A673 (cell line): ENCODE data around the gene C1QTNF5. TPM values are rescaled to one million over a fixed set of nuclear protein-coding genes. Genes with fewer than 3 reads are reported as not detected.
A peak's percentile ranks its signal among the peaks of the same experiment; 100 is the strongest.

Source experiments
- BruUV-seq: library from RNA; stranded (reverse); fragments of 400-500 nt; replicated peaks from 2 replicates; lab custom pipeline; 2021; lab: Mats Ljungman, UMichigan
- CTCF ChIA-PET: fragments of 300-600 bp; sonication (Branson Sonifier 250); formaldehyde crosslinking; loops from one replicate; lab custom pipeline; 2022; ENCODE audit warnings: antibody characterized with exemption; lab: Charles Lee
- POLR2A ChIA-PET: fragments of 300-600 bp; sonication (Branson Sonifier 250); formaldehyde crosslinking; loops from one replicate; lab custom pipeline; 2022; ENCODE audit warnings: antibody characterized with exemption; ENCODE audit not compliant: low non-redundant PET; lab: Charles Lee
- DNase-seq: peaks from one replicate; pipeline ENCODE4 v3.0.0-alpha.2; 2015; ENCODE audit warnings: low spot score
- H3K27ac ChIP-seq: fragments of 200-600 bp; sonication (generic); 2 replicates; pipeline ENCODE4 v1.5.1; 2016; ENCODE audit warnings: mixed run types, low read depth, mild to moderate bottlenecking, mixed read lengths, antibody characterized with exemption, low read length; ENCODE audit not compliant: poor library complexity, severe bottlenecking
- H3K27me3 ChIP-seq: fragments of 200-600 bp; sonication (generic); replicated peaks from 2 replicates; pipeline ENCODE4 v1.6.1; 2017; ENCODE audit warnings: mixed run types, low read depth, mild to moderate bottlenecking, mixed read lengths, antibody characterized with exemption, low read length; ENCODE audit not compliant: insufficient read depth, poor library complexity
- H3K36me3 ChIP-seq: fragments of 200-600 bp; sonication (generic); 2 replicates; pipeline ENCODE4 v1.6.1; 2016; ENCODE audit warnings: mixed run types, mild to moderate bottlenecking, mixed read lengths, antibody characterized with exemption, low read length; ENCODE audit not compliant: insufficient read depth, poor library complexity, severe bottlenecking
- H3K4me1 ChIP-seq: fragments of 200-600 bp; sonication (generic); 2 replicates; pipeline ENCODE4 v1.6.1; 2017; ENCODE audit warnings: mixed run types, mild to moderate bottlenecking, mixed read lengths, antibody characterized with exemption, low read length; ENCODE audit not compliant: insufficient read depth, poor library complexity, severe bottlenecking
- H3K4me3 ChIP-seq: fragments of 200-600 bp; sonication (generic); 2 replicates; pipeline ENCODE4 v1.5.1; 2016; ENCODE audit warnings: low read depth, mixed run types, mild to moderate bottlenecking, mixed read lengths, low read length; ENCODE audit not compliant: poor library complexity, severe bottlenecking
- H3K9me3 ChIP-seq: fragments of 200-600 bp; sonication (generic); 2 replicates; pipeline ENCODE4 v1.6.1; 2016; ENCODE audit warnings: mixed run types, low read depth, mild to moderate bottlenecking, mixed read lengths, antibody characterized with exemption, low read length; ENCODE audit not compliant: poor library complexity, severe bottlenecking
- CTCF ChIP-seq: fragments of 300-800, 200-600 bp; sonication (generic); conservative IDR thresholded peaks from 2 replicates; pipeline ENCODE4 v1.5.1; 2017; ENCODE audit warnings: low read depth, mild to moderate bottlenecking, antibody characterized with exemption, low read length, moderate library complexity, mixed read lengths
- EZH2 ChIP-seq: fragments of 200-600 bp; sonication (generic); IDR thresholded peaks from 2 replicates; pipeline ENCODE4 v1.6.1; 2017; ENCODE audit warnings: borderline replicate concordance, low read depth, mild to moderate bottlenecking, mixed read lengths, antibody characterized with exemption, low read length; ENCODE audit not compliant: poor library complexity, severe bottlenecking
- intact Hi-C: fragments of 100-400 bp; cut with micrococcal nuclease; formaldehyde crosslinking; loops from one replicate; pipeline ENCODE4 v1.10.0; 2022; ENCODE audit not compliant: unreplicated experiment
- total RNA-seq: library from RNA; stranded (reverse); gene quantifications from 2 replicates; pipeline ENCODE4 v1.2.3, GENCODE V29; 2021

The C1QTNF5 gene
- total RNA-seq, 1 experiment from 2014 or later, result not detected

- Histone ChIP-seq H3K27me3 (no peaks in the 10 kb centered on the region), H3K36me3 (no peaks in the 10 kb centered on the region), H3K4me1 (peaks cover 5% of the 10 kb centered on the region), H3K9me3 (no peaks in the 10 kb centered on the region), H3K27ac (no peak overlapping the region), H3K4me3 (no peak overlapping the region)
- ChIA-PET CTCF (interaction anchor here (1.4 kb wide), 1 partner anchor 9 kb away, joined by 4 read pairs; no protein-coding TSS in a partner anchor), POLR2A (no interaction called here)
- TF ChIP-seq EZH2 (no peak), CTCF (no peak)
- no TSS peak for BruUV-seq
- DNase-seq, result no peak
- intact Hi-C loops, result no loop called here
Observed at GRCh38 chr11:119329320-119329719, 11.4 kb downstream of the C1QTNF5 start.

- TF ChIP-seq CTCF (no peak), EZH2 (no peak)
- Histone ChIP-seq H3K9me3 (no peaks in the 10 kb centered on the region), H3K27me3 (no peaks in the 10 kb centered on the region), H3K27ac (no peak overlapping the region), H3K4me1 (peaks cover 12% of the 10 kb centered on the region), H3K4me3 (no peak overlapping the region), H3K36me3 (no peaks in the 10 kb centered on the region)
- ChIA-PET POLR2A (no interaction called here), CTCF (interaction anchor here (0.6 to 1.3 kb wide), 2 partner anchors 14 to 135 kb away, joined by 6 to 10 read pairs; no protein-coding TSS in a partner anchor)
- no peak for DNase-seq
- intact Hi-C loops, result loop anchor here (5.0 kb wide), 2 partner anchors 117 to 222 kb away; partner anchors contain the start of genes CBL and DPAGT1
- BruUV-seq, result no TSS peak
Observed at GRCh38 chr11:119324189-119324588, 16.5 kb downstream of the C1QTNF5 start.

GRCh38 chr11:119323532-119324033, 17.1 kb downstream of the C1QTNF5 start:
- Histone ChIP-seq H3K4me1 (peaks cover 12% of the 10 kb centered on the region), H3K27me3 (no peaks in the 10 kb centered on the region), H3K36me3 (no peaks in the 10 kb centered on the region), H3K9me3 (no peaks in the 10 kb centered on the region), H3K4me3 (no peak overlapping the region), H3K27ac (no peak overlapping the region)
- no TSS peak for BruUV-seq
- ChIA-PET CTCF (interaction anchor here (0.6 to 3.0 kb wide), 4 partner anchors 14 to 135 kb away, joined by 3 to 33 read pairs (median 8); no protein-coding TSS in a partner anchor), POLR2A (no interaction called here)
- intact Hi-C loops, result loop anchor here (5.0 kb wide), 2 partner anchors 116 to 221 kb away; partner anchors contain the start of genes CBL and DPAGT1
- DNase-seq, result peak; percentile 85
- TF ChIP-seq EZH2, result no peak
- TF ChIP-seq CTCF, result peak; percentile 93
